Gastroesophageal sphincter (tissue), 3 donors: ENCODE results near the gene PGPEP1.

Source experiments
- CTCF ChIP-seq, 4 experiments: fragments of 200-600 bp in 2 of 4; fragments of 450-650 bp in 2 of 4; sonication (generic) in 1 of 4; IDR thresholded peaks; one replicate each; pipeline ENCODE4 v1.5.1; 2017 to 2019; ENCODE audit warnings: antibody characterized with exemption in 4 of 4, mild to moderate bottlenecking in 2 of 4, moderate library complexity in 2 of 4
- EP300 ChIP-seq: sonication (generic); formaldehyde crosslinking; IDR thresholded peaks from one replicate; pipeline ENCODE4 v1.6.1; 2017; ENCODE audit warnings: antibody characterized with exemption, mild to moderate bottlenecking

GRCh38 chr19:18317961-18318800 lies 22.2 kb upstream of the PGPEP1 start:
- TF ChIP-seq CTCF (IDR thresholded peaks at IDR 0.05) (no peak), EP300 (no peak)
